NT2/D1 (cell line): Measurements from ENCODE around the gene HNRNPH1.
"Not testable (repeated sequence)": the region's sequence is repeated elsewhere in the genome, so short reads cannot be mapped to it uniquely, and the experiment has no call there.

Source experiments
- YY1 ChIP-seq: IDR thresholded peaks from 2 replicates; pipeline ENCODE4 v1.6.1; 2011; ENCODE audit not compliant: insufficient read length, insufficient read depth
- ZNF274 ChIP-seq: IDR thresholded peaks from 2 replicates; pipeline ENCODE4 v1.6.1; 2011; ENCODE audit warnings: mild to moderate bottlenecking, low read depth, low read length

DNA sequence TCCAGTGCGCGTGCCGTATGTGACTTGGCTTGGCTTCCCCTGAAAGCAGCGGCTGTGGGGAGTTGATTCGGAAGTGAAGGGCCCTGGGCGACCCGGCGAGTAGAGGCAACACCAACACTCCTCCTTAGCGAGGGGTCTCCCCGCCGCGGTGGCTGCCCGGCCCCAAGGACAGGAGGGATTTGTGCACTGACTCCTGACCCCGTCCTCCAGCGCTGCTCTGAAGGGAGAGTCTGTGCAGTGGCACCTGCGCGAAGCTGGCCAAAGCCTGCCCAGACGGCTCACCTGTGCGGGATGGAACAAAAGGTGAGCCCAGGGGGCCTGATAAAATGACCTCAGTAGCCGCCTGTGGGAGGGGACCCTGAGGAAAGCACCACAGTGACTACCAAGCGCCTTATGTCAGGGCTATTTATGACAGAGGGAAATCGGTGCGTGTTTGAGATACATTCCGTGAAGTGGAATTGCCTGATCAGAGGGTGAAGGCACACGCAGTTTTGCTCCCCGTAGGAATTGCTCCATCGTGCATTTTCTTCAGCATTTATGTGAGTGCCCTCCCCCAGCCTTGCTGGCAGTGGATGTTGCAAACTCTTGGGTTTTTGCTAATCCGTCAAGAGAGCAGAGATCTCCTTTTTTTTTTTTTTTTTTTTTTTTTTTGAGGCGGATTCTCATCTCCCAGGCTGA, 34.8 kb upstream of the HNRNPH1 start:
- TF ChIP-seq YY1, ZNF274: not testable (repeated sequence)
